ENCODE measurements around the gene VSTM2B.

- TF ChIP-seq EZH2 (IDR thresholded peaks at IDR 0.05; ENCODE audit: borderline replicate concordance, low read length) (no peak), CTCF (IDR thresholded peaks at IDR 0.05; ENCODE audit: low read length) (no peak)
These were observed 19.2 kb upstream of the VSTM2B start for GRCh38 chr19:29506619-29506911.

All from OCI-LY1 (cell line).